SK-N-SH treated with all-trans-retinoic acid at 6 μM for 48 hours (cell line): Measurements from ENCODE around the gene TEX35.

Experiments
- ATAC-seq: fragments of 200-7000 bp; cut with Tn5 transposase; 3 replicates; pipeline ENCODE4 v1.9.1; 2020; ENCODE audit warnings: mild to moderate bottlenecking, moderate library complexity
- ARNTL ChIP-seq: fragments of 450-650 bp; formaldehyde crosslinking; IDR thresholded peaks from 2 replicates; pipeline ENCODE4 v1.5.0; 2020; ENCODE audit warnings: low read depth, mild to moderate bottlenecking, moderate library complexity, borderline replicate concordance
- BACH2 ChIP-seq: fragments of 250-450 bp; sonication (Bioruptor Pico); IDR thresholded peaks from 2 replicates; pipeline ENCODE4 v1.9.0; 2021; ENCODE audit warnings: mild to moderate bottlenecking, borderline replicate concordance
- CSDC2 ChIP-seq: fragments of 250-450 bp; sonication (Bioruptor Pico); IDR thresholded peaks from 2 replicates; pipeline ENCODE4 v1.5.0; 2020; ENCODE audit warnings: mild to moderate bottlenecking, moderate library complexity
- ESRRG ChIP-seq: fragments of 250-450 bp; sonication (Bioruptor Pico); IDR thresholded peaks from 2 replicates; pipeline ENCODE4 v1.6.1; 2021; ENCODE audit warnings: mild to moderate bottlenecking
- GLIS3 ChIP-seq: fragments of 250-450 bp; sonication (Bioruptor Pico); IDR thresholded peaks from 2 replicates; pipeline ENCODE4 v1.5.0; 2020; ENCODE audit warnings: mild to moderate bottlenecking, moderate library complexity
- ISL1 ChIP-seq: fragments of 250-450 bp; sonication (Bioruptor Pico); IDR thresholded peaks from 2 replicates; pipeline ENCODE4 v2.1.2; 2022; ENCODE audit warnings: mild to moderate bottlenecking, moderate library complexity
- OSR1 ChIP-seq: fragments of 250-450 bp; sonication (Bioruptor Pico); IDR thresholded peaks from 2 replicates; pipeline ENCODE4 v1.8.0; 2022; ENCODE audit warnings: moderate library complexity, mild to moderate bottlenecking, inconsistent platforms
- PPARA ChIP-seq: fragments of 250-450 bp; sonication (Bioruptor Pico); IDR thresholded peaks from 2 replicates; pipeline ENCODE4 v1.5.0; 2020; ENCODE audit warnings: mild to moderate bottlenecking, borderline replicate concordance
- RARB ChIP-seq: fragments of 250-450 bp; sonication (Bioruptor Pico); IDR thresholded peaks from 2 replicates; pipeline ENCODE4 v1.8.0; 2021; ENCODE audit warnings: mild to moderate bottlenecking, moderate library complexity
- SNAI2 ChIP-seq: fragments of 250-450 bp; sonication (Bioruptor Pico); IDR thresholded peaks from 2 replicates; pipeline ENCODE4 v1.5.0; 2020; ENCODE audit warnings: mild to moderate bottlenecking, moderate library complexity
- TCF4 ChIP-seq: fragments of 250-450 bp; sonication (Bioruptor Pico); IDR thresholded peaks from 2 replicates; pipeline ENCODE4 v1.8.0; 2021; ENCODE audit warnings: mild to moderate bottlenecking, moderate library complexity, borderline replicate concordance
- TOX ChIP-seq: fragments of 250-450 bp; sonication (Bioruptor Pico); IDR thresholded peaks from 2 replicates; pipeline ENCODE4 v1.8.0; 2021; ENCODE audit warnings: mild to moderate bottlenecking, moderate library complexity, borderline replicate concordance
- ZC3H10 ChIP-seq: fragments of 250-450 bp; sonication (Bioruptor Pico); IDR thresholded peaks from 2 replicates; pipeline ENCODE4 v1.5.1; 2021; ENCODE audit warnings: mild to moderate bottlenecking, moderate library complexity
- ZFP3 ChIP-seq: fragments of 250-450 bp; sonication (Bioruptor Pico); IDR thresholded peaks from 2 replicates; pipeline ENCODE4 v1.5.0; 2020; ENCODE audit warnings: mild to moderate bottlenecking, moderate library complexity
- ZFP30 ChIP-seq: fragments of 450-650 bp; formaldehyde crosslinking; IDR thresholded peaks from 2 replicates; pipeline ENCODE4 v1.5.0; 2022; ENCODE audit warnings: mild to moderate bottlenecking, moderate library complexity
- ZNF565 ChIP-seq: fragments of 450-650 bp; formaldehyde crosslinking; conservative IDR thresholded peaks from 2 replicates; pipeline ENCODE4 v1.5.0; 2020; ENCODE audit warnings: low read depth, mild to moderate bottlenecking, moderate library complexity
- ZNF70 ChIP-seq: fragments of 450-650 bp; formaldehyde crosslinking; IDR thresholded peaks from 2 replicates; pipeline ENCODE4 v1.5.0; 2020; ENCODE audit warnings: mild to moderate bottlenecking, moderate library complexity
- ZNF8 ChIP-seq: fragments of 450-650 bp; formaldehyde crosslinking; IDR thresholded peaks from 2 replicates; pipeline ENCODE4 v1.5.0; 2020; ENCODE audit warnings: mild to moderate bottlenecking, moderate library complexity
- TF ChIP-seq, protein P1 (sequence below): fragments of 250-450 bp; sonication (Bioruptor Pico); IDR thresholded peaks from 2 replicates; pipeline ENCODE4 v1.8.0; 2021; ENCODE audit warnings: low read depth, mild to moderate bottlenecking, moderate library complexity, borderline replicate concordance
- TF ChIP-seq, protein P2 (sequence below): fragments of 250-450 bp; sonication (Bioruptor Pico); IDR thresholded peaks from 2 replicates; pipeline ENCODE4 v1.5.1; 2021; ENCODE audit warnings: mild to moderate bottlenecking, moderate library complexity
- TF ChIP-seq, protein P3 (sequence below): fragments of 250-450 bp; sonication (Bioruptor Pico); IDR thresholded peaks from 2 replicates; pipeline ENCODE4 v1.5.1; 2020; ENCODE audit warnings: low read depth, mild to moderate bottlenecking, moderate library complexity
- TF ChIP-seq, protein P4 (sequence below): fragments of 250-450 bp; sonication (Bioruptor Pico); IDR thresholded peaks from 2 replicates; pipeline ENCODE4 v1.5.0; 2020; ENCODE audit warnings: mild to moderate bottlenecking, moderate library complexity
- TF ChIP-seq, protein P5 (sequence below): fragments of 250-450 bp; sonication (Bioruptor Pico); IDR thresholded peaks from 2 replicates; pipeline ENCODE4 v1.8.0; 2020; ENCODE audit warnings: mild to moderate bottlenecking, moderate library complexity, borderline replicate concordance

TEX35 gene

DNA sequence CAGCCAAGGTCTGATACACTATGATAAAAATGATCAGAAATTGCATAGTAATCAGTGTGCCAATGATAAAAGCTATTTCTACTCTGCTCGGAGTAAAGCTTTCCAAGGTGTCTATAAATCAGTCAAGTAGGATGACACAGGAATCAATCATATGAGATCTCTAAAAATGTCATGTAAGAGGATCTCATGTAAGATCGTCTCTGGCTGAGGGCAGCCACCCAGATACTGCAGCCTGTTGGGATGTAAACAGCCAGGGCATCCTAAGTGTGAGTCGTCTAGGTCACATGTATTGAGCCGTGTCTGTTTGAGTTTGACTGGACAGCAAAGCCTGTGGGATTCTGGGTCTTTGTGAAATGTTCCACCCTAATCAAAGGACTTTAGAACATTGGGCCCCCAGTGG is 2.8 kb upstream of the TEX35 start:
- no peak for ATAC-seq
- TF ChIP-seq, protein P1, sequence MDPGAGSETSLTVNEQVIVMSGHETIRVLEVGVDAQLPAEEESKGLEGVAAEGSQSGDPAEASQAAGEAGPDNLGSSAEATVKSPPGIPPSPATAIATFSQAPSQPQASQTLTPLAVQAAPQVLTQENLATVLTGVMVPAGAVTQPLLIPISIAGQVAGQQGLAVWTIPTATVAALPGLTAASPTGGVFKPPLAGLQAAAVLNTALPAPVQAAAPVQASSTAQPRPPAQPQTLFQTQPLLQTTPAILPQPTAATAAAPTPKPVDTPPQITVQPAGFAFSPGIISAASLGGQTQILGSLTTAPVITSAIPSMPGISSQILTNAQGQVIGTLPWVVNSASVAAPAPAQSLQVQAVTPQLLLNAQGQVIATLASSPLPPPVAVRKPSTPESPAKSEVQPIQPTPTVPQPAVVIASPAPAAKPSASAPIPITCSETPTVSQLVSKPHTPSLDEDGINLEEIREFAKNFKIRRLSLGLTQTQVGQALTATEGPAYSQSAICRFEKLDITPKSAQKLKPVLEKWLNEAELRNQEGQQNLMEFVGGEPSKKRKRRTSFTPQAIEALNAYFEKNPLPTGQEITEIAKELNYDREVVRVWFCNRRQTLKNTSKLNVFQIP: no peak
- no peak for TF ChIP-seq BACH2 (CRISPR knock-in tag)
- no peak for TF ChIP-seq ZC3H10 (CRISPR knock-in tag)
- TF ChIP-seq, protein P2, sequence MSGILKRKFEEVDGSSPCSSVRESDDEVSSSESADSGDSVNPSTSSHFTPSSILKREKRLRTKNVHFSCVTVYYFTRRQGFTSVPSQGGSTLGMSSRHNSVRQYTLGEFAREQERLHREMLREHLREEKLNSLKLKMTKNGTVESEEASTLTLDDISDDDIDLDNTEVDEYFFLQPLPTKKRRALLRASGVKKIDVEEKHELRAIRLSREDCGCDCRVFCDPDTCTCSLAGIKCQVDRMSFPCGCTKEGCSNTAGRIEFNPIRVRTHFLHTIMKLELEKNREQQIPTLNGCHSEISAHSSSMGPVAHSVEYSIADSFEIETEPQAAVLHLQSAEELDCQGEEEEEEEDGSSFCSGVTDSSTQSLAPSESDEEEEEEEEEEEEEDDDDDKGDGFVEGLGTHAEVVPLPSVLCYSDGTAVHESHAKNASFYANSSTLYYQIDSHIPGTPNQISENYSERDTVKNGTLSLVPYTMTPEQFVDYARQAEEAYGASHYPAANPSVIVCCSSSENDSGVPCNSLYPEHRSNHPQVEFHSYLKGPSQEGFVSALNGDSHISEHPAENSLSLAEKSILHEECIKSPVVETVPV (CRISPR knock-in tag): no peak
- TF ChIP-seq ESRRG (CRISPR knock-in tag): no peak
- no peak for TF ChIP-seq GLIS3 (CRISPR knock-in tag)
- TF ChIP-seq OSR1 (CRISPR knock-in tag): no peak
- no peak for TF ChIP-seq ZNF70 (CRISPR knock-in tag)
- TF ChIP-seq RARB (CRISPR knock-in tag): no peak
- TF ChIP-seq ARNTL (CRISPR knock-in tag): no peak
- TF ChIP-seq, protein P3, sequence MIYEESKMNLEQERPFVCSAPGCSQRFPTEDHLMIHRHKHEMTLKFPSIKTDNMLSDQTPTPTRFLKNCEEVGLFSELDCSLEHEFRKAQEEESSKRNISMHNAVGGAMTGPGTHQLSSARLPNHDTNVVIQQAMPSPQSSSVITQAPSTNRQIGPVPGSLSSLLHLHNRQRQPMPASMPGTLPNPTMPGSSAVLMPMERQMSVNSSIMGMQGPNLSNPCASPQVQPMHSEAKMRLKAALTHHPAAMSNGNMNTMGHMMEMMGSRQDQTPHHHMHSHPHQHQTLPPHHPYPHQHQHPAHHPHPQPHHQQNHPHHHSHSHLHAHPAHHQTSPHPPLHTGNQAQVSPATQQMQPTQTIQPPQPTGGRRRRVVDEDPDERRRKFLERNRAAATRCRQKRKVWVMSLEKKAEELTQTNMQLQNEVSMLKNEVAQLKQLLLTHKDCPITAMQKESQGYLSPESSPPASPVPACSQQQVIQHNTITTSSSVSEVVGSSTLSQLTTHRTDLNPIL (CRISPR knock-in tag): no peak
- TF ChIP-seq, protein P4, sequence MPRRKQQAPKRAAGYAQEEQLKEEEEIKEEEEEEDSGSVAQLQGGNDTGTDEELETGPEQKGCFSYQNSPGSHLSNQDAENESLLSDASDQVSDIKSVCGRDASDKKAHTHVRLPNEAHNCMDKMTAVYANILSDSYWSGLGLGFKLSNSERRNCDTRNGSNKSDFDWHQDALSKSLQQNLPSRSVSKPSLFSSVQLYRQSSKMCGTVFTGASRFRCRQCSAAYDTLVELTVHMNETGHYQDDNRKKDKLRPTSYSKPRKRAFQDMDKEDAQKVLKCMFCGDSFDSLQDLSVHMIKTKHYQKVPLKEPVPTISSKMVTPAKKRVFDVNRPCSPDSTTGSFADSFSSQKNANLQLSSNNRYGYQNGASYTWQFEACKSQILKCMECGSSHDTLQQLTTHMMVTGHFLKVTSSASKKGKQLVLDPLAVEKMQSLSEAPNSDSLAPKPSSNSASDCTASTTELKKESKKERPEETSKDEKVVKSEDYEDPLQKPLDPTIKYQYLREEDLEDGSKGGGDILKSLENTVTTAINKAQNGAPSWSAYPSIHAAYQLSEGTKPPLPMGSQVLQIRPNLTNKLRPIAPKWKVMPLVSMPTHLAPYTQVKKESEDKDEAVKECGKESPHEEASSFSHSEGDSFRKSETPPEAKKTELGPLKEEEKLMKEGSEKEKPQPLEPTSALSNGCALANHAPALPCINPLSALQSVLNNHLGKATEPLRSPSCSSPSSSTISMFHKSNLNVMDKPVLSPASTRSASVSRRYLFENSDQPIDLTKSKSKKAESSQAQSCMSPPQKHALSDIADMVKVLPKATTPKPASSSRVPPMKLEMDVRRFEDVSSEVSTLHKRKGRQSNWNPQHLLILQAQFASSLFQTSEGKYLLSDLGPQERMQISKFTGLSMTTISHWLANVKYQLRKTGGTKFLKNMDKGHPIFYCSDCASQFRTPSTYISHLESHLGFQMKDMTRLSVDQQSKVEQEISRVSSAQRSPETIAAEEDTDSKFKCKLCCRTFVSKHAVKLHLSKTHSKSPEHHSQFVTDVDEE (CRISPR knock-in tag): no peak
- TF ChIP-seq TOX (CRISPR knock-in tag): no peak
- TF ChIP-seq CSDC2 (CRISPR knock-in tag): no peak
- TF ChIP-seq ZFP3 (CRISPR knock-in tag): no peak
- no peak for TF ChIP-seq ISL1 (CRISPR knock-in tag)
- no peak for TF ChIP-seq ZNF8 (CRISPR knock-in tag)
- no peak for TF ChIP-seq PPARA
- TF ChIP-seq, protein P5, sequence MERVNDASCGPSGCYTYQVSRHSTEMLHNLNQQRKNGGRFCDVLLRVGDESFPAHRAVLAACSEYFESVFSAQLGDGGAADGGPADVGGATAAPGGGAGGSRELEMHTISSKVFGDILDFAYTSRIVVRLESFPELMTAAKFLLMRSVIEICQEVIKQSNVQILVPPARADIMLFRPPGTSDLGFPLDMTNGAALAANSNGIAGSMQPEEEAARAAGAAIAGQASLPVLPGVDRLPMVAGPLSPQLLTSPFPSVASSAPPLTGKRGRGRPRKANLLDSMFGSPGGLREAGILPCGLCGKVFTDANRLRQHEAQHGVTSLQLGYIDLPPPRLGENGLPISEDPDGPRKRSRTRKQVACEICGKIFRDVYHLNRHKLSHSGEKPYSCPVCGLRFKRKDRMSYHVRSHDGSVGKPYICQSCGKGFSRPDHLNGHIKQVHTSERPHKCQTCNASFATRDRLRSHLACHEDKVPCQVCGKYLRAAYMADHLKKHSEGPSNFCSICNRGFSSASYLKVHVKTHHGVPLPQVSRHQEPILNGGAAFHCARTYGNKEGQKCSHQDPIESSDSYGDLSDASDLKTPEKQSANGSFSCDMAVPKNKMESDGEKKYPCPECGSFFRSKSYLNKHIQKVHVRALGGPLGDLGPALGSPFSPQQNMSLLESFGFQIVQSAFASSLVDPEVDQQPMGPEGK (CRISPR knock-in tag): no peak
- TF ChIP-seq SNAI2 (CRISPR knock-in tag): no peak

DNA sequence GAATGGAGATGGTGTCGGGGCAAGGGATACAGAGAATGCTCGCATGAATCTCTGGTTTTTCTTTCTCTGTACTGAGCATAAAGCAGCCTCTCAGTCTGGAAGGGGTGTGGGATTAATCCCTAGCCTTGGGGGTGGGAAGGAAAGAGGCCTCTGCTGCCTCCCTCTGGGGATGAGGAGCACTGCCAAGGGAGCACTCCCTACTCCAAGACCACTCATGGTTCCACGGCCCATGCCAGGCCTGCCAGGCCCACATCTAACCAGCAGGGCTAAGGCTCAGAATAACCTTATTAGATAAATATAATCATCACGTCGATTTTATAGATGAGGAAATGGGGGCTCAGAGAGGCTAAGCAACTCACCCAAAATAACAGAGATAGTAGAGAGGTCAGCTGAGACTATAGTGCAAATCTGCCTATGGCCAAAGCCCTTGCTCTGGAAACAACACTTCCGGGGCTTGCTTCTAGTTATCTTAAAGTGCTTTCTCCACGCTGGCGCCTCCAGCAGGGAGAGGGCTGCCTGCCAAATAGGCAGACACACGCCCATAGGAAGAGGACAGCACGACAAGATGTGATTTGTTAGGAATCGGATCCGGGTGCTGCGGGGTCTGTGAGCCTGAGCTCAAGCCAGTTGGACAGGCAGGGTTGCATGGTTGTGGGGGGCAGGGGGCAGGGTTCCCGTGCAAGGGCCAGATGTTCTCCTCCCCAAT is 522 bp downstream of the TEX35 start:
- TF ChIP-seq ZNF70 (CRISPR knock-in tag): no peak
- TF ChIP-seq ZFP3 (CRISPR knock-in tag): no peak
- TF ChIP-seq RARB (CRISPR knock-in tag): no peak
- TF ChIP-seq GLIS3 (CRISPR knock-in tag): no peak
- TF ChIP-seq PPARA: no peak
- TF ChIP-seq ZNF565 (CRISPR knock-in tag): no peak
- no peak for TF ChIP-seq TOX (CRISPR knock-in tag)
- peak; percentile 52; the same call in 2 of the 3 replicates for ATAC-seq

DNA sequence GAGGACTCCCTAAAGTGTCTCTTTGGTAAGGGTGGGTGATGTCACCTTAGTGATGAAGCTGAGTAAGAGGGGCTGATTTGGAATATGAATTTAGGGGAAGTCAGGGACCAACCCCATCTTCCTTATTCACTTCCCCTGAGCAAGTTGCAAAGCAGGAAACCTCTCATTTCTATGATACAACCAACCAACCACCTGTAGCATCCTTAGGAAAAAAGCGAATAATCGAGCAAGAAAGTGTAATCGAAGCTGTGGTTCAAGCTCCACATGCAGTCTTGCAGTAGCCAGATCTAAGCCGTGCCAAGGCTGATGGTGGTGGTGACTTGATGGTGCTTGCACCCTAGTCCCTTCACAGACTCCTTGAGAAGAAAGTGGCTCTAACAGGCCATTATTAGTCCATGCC is 3.2 kb downstream of the TEX35 start:
- ATAC-seq: no peak
- TF ChIP-seq ZFP3 (CRISPR knock-in tag) (no peak), ISL1 (CRISPR knock-in tag) (no peak), ZC3H10 (CRISPR knock-in tag) (no peak), OSR1 (CRISPR knock-in tag) (no peak), SNAI2 (CRISPR knock-in tag) (no peak), ZFP30 (CRISPR knock-in tag) (no peak), RARB (CRISPR knock-in tag) (no peak), TCF4 (no peak), PPARA (no peak), ZNF565 (CRISPR knock-in tag) (no peak), ESRRG (CRISPR knock-in tag) (no peak), ARNTL (CRISPR knock-in tag) (no peak)
- TF ChIP-seq, protein P2 (CRISPR knock-in tag): no peak
- TF ChIP-seq, protein P5 (CRISPR knock-in tag): no peak
